CD4-positive, alpha-beta memory T cell (primary cell): Measurements from ENCODE around the gene ZMYND15. TPM values are rescaled to one million over a fixed set of nuclear protein-coding genes. Genes with fewer than 3 reads are reported as not detected.

Experiments used
- CTCF ChIA-PET: fragments of 350-600 bp; sonication (Branson Sonifier 250); formaldehyde crosslinking; loops from one replicate; lab custom pipeline; 2021; ENCODE audit warnings: inconsistent platforms; ENCODE audit not compliant: partially characterized antibody; lab: Charles Lee
- POLR2A ChIA-PET: fragments of 350-600 bp; sonication (Branson Sonifier 250); formaldehyde crosslinking; loops from one replicate; lab custom pipeline; 2021; ENCODE audit not compliant: partially characterized antibody; lab: Charles Lee
- DNase-seq, 5 donors: peaks; one replicate each; pipeline versions ENCODE4 v3.0.0 to v3.0.0-alpha.2; 2020 to 2022; ENCODE audit warnings: mixed read lengths in 1 of 5
- H3K27ac ChIP-seq: one replicate; pipeline ENCODE4 v1.7.0; 2013; ENCODE audit warnings: low read depth, low read length
- H3K27me3 ChIP-seq: 2 replicates; pipeline ENCODE4 v1.7.0; 2013; ENCODE audit warnings: mild to moderate bottlenecking, low read length, moderate library complexity; ENCODE audit not compliant: insufficient read depth
- H3K36me3 ChIP-seq: 2 replicates; pipeline ENCODE4 v1.7.0; 2013; ENCODE audit warnings: mild to moderate bottlenecking, low read length, moderate library complexity; ENCODE audit not compliant: insufficient read depth
- H3K4me1 ChIP-seq: 2 replicates; pipeline ENCODE4 v1.7.0; 2013; ENCODE audit warnings: mild to moderate bottlenecking, low read length, moderate library complexity; ENCODE audit not compliant: insufficient read depth
- H3K4me3 ChIP-seq, 2 donors: one replicate each; pipeline ENCODE4 v1.7.0; 2013; ENCODE audit warnings: low read length in 2 of 2, mild to moderate bottlenecking in 1 of 2
- H3K9me3 ChIP-seq, 2 donors: one replicate each; pipeline ENCODE4 v1.7.0; 2013; ENCODE audit warnings: low read length in 2 of 2, control low read depth in 1 of 2; ENCODE audit not compliant: control insufficient read depth in 1 of 2
- H3K27ac Mint-ChIP-seq, 7 donors: one replicate each; pipeline ENCODE4 v1.8.0; 2020 to 2021; ENCODE audit warnings: mixed read lengths in 7 of 7, mild to moderate bottlenecking in 6 of 7, inconsistent platforms in 3 of 7, moderate library complexity in 3 of 7
- H3K27me3 Mint-ChIP-seq, 2 donors: one replicate each; pipeline ENCODE4 v1.8.0; 2020 to 2021; ENCODE audit warnings: mixed read lengths in 2 of 2
- H3K36me3 Mint-ChIP-seq, 2 donors: one replicate each; pipeline ENCODE4 v1.8.0; 2020 to 2021; ENCODE audit warnings: mixed read lengths in 2 of 2, inconsistent platforms in 1 of 2, mild to moderate bottlenecking in 1 of 2
- H3K4me1 Mint-ChIP-seq, 4 donors: one replicate each; pipeline ENCODE4 v1.8.0; 2020 to 2021; ENCODE audit warnings: mixed read lengths in 4 of 4, mild to moderate bottlenecking in 1 of 4
- H3K4me3 Mint-ChIP-seq, 8 donors: one replicate each; pipeline ENCODE4 v1.8.0; 2020 to 2021; ENCODE audit warnings: mixed read lengths in 8 of 8, mild to moderate bottlenecking in 7 of 8, moderate library complexity in 6 of 8, inconsistent platforms in 3 of 8
- H3K9me3 Mint-ChIP-seq, 8 donors: one replicate each; pipeline ENCODE4 v1.8.0; 2020 to 2021; ENCODE audit warnings: mixed read lengths in 8 of 8, mild to moderate bottlenecking in 5 of 8, inconsistent platforms in 3 of 8, moderate library complexity in 1 of 8
- intact Hi-C: fragments of 100-400 bp; cut with micrococcal nuclease; formaldehyde crosslinking; loops from one replicate; pipeline ENCODE4 v1.15.1; 2023
- polyA plus RNA-seq, 2 donors: library from polyadenylated mRNA; unstranded; fragments of 300-500 nt; fragmentation: Illumina TruSeq; gene quantifications; one replicate each; pipeline ENCODE4 v1.2.3, GENCODE V29; 2021
- total RNA-seq, 2 experiments: library from RNA; stranded (reverse); gene quantifications; one replicate each; pipeline ENCODE4 v1.2.3, GENCODE V29; 2021

The ZMYND15 gene
- total and polyA plus RNA-seq, 4 experiments from 2014 or later, result 0.15 to 0.44 (median 0.41) TPM; not detected in 1

DNA sequence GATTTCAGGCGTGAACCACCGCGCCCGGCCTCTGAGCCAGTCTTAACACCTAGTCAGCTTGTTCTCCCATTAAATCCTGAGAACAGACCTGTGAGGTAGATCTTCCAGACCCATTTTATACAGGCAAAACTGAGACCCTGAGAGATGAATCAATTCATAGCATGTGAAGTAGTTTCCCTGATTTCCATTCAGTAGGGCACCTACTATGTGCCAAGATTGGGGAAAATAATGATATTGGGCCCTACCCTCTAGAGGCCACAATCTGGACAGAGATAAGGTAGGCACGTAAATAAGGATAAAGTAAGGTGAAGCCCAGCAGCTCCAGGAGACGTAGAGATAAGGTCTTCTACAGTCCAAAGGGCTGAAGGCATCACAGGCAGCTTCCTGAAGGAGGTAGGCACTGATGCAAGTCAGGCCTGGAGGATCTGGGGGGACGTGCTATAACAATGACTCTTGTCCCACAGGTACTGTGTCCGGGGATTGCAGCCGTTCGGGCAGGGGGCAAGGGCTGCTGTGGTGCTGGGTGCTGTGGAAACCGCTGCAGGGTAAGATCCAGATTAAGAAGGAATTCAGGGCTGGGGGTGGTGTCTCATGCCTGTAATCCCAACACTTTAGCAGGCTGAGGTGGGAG, 40.8 kb downstream of the ZMYND15 start:
- POLR2A ChIA-PET, result interaction anchor here (1.9 kb wide), 1 partner anchor 9 kb away, joined by 6 read pairs; no protein-coding TSS in a partner anchor
- CTCF ChIA-PET, result interaction anchor here (1.8 kb wide), 1 partner anchor 9 kb away, joined by 12 read pairs; the partner anchor contains the start of gene GLTPD2
- no peaks in the 10 kb centered on the region for H3K36me3 ChIP-seq
- intact Hi-C loops, result no loop called here
- no peaks in the 10 kb centered on the region for H3K9me3 ChIP-seq
- H3K27me3 ChIP-seq, result peaks cover 19% of the 10 kb centered on the region
- no peaks in the 10 kb centered on the region for H3K36me3 Mint-ChIP-seq
- peaks cover 2% of the 10 kb centered on the region for H3K4me1 ChIP-seq
- no peak overlapping the region for H3K4me3 ChIP-seq
- H3K4me3 Mint-ChIP-seq, result no peak overlapping the region
- H3K27ac ChIP-seq, result no peak overlapping the region
- peaks cover 1 to 7% (median 3%) of the 10 kb centered on the region in 4 donors for H3K4me1 Mint-ChIP-seq
- no peaks in the 10 kb centered on the region for H3K9me3 Mint-ChIP-seq
- peaks cover 31 to 32% of the 10 kb centered on the region in 2 donors for H3K27me3 Mint-ChIP-seq
- H3K27ac Mint-ChIP-seq, result no peak overlapping the region
- no peak for DNase-seq

DNA sequence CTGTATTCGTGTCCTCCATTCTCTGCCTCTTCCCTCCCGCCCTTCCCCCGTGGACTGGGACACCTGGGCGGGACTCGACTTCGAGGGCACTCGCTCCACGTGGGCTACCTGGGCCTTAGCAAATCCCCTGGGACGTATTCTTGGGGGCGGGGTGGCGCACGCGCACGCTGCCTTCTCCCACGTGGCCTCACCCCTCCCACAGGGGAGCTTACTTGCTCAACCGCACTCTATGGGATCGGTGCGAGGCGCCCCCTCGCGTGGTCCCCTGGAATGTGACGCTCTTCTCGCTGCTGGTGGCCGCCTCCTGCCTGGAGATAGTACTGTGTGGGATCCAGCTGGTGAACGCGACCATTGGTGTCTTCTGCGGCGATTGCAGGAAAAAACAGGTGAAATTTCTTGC, 43.0 kb downstream of the ZMYND15 start:
- Histone ChIP-seq H3K4me1 (peaks cover 15% of the 10 kb centered on the region), H3K27ac (no peak overlapping the region), H3K4me3 (no peak overlapping the region), H3K9me3 (no peaks in the 10 kb centered on the region), H3K27me3 (peaks cover 31% of the 10 kb centered on the region), H3K36me3 (no peaks in the 10 kb centered on the region)
- H3K27me3 Mint-ChIP-seq, result peaks cover 48 to 50% of the 10 kb centered on the region in 2 donors
- peak overlapping the region in 1 of 7 donors; percentile 13 for H3K27ac Mint-ChIP-seq
- H3K9me3 Mint-ChIP-seq, result no peaks in the 10 kb centered on the region
- intact Hi-C loops, result no loop called here
- no peaks in the 10 kb centered on the region for H3K36me3 Mint-ChIP-seq
- no peak for DNase-seq
- no peak overlapping the region for H3K4me3 Mint-ChIP-seq
- ChIA-PET POLR2A (no interaction called here), CTCF (interaction anchor here (1.1 kb wide), 1 partner anchor 73 kb away, joined by 3 read pairs; the partner anchor contains the start of gene ARRB2)
- H3K4me1 Mint-ChIP-seq, result peaks cover 3 to 23% (median 10%) of the 10 kb centered on the region in 4 donors

DNA sequence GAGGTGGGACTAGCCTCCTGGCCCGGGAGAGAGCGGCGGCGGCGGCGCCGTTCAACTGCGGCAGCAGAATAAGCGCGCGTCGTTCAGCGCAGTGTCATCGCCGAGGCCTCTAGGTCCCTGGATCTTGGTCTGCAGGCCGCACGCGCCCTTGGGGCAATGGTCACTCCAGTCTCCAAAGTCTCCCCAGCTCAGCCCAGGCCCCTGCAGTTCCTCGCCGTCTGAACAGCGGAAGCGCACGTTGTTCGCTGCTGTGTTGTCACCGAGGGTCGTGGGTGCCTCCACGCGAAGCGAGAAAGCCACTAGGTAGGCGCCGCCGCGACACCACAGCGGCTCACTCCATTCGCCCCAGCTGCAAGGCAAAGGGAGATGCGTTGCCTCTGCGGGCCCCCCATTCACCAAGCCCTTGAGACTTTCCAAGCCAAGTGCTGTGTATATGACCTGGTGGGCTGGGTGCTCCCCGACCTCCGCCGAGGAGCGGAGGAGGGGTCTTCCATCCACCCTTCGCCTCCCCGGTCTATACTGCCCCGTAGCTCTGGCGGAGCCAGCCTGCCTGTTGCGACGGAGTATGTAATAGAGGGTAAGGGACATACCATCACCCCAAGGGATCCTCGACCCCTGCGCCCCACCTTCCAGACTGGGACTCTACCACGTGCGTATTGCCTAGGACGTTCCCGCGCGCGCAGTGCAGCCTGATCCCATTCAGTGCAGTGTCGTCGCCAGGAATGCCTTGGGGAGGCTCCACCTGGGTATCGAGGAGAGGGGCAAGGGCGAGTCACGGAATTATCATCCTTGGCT, 45.9 kb downstream of the ZMYND15 start:
- POLR2A ChIA-PET, result interaction anchor here (0.6 to 2.8 kb wide), 5 partner anchors 11 to 76 kb away, joined by 3 to 9 read pairs (median 4); partner anchors contain the start of genes ARRB2, PLD2 and PSMB6
- Mint-ChIP-seq H3K36me3 (peaks cover 0 to 2% of the 10 kb centered on the region in 2 donors), H3K4me3 (peak overlapping the region in 7 of 8 donors; percentile 38 to 74 (median 67)), H3K4me1 (peaks cover 6 to 37% (median 13%) of the 10 kb centered on the region in 4 donors), H3K27me3 (peaks cover 41 to 46% of the 10 kb centered on the region in 2 donors), H3K27ac (no peak overlapping the region), H3K9me3 (no peaks in the 10 kb centered on the region)
- H3K4me1 ChIP-seq, result peaks cover 21% of the 10 kb centered on the region
- no peak overlapping the region for H3K27ac ChIP-seq
- intact Hi-C loops, result no loop called here
- no peaks in the 10 kb centered on the region for H3K36me3 ChIP-seq
- no peak for DNase-seq
- CTCF ChIA-PET, result interaction anchor here (0.7 to 1.4 kb wide), 2 partner anchors 96 to 103 kb away, joined by 3 to 4 read pairs; no protein-coding TSS in a partner anchor
- no peak overlapping the region for H3K4me3 ChIP-seq
- no peaks in the 10 kb centered on the region for H3K9me3 ChIP-seq
- H3K27me3 ChIP-seq, result peaks cover 31% of the 10 kb centered on the region

DNA sequence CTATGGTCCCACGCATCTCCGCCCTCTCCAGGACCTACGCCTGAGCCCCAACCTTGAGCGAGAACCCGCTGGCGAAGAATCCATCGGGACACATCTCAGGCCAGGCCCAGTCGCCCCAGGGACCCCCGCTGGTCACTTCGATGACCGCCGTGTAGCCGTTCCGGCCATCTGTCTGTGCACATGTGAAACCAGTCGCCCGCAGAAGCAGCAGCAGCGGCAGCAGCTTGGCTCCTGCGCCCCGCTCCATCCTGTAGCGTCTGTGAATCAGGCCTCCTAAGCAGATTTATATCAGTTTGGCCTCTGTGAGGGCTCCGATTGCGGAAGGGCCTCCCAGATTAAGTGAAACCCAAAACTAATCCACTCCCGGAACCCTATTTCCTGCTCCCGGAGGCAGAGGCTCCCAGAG, 46.5 kb downstream of the ZMYND15 start, which contains the start of gene VMO1:
VMO1 (minus strand) TSS at position 259 of the 406 bp plus-strand sequence; CDS start at position 247, 12 bp downstream.
- Histone ChIP-seq H3K4me3 (no peak within 1 kb of the TSS), H3K27me3 (peaks cover 31% of the 10 kb centered on the region), H3K9me3 (no peaks in the 10 kb centered on the region), H3K36me3 (no peaks in the 10 kb centered on the region), H3K4me1 (peaks cover 26% of the 10 kb centered on the region), H3K27ac (no peak within 1 kb of the TSS)
- CTCF ChIA-PET, result interaction anchor here (1.4 kb wide), 1 partner anchor 103 kb away, joined by 4 read pairs; no protein-coding TSS in a partner anchor
- DNase-seq, result no peak
- peaks cover 40 to 41% of the 10 kb centered on the region in 2 donors for H3K27me3 Mint-ChIP-seq
- peaks cover 0 to 2% of the 10 kb centered on the region in 2 donors for H3K36me3 Mint-ChIP-seq
- H3K4me1 Mint-ChIP-seq, result peaks cover 9 to 41% (median 17%) of the 10 kb centered on the region in 4 donors
- intact Hi-C loops, result no loop called here
- no peaks in the 10 kb centered on the region for H3K9me3 Mint-ChIP-seq
- POLR2A ChIA-PET, result interaction anchor here (0.6 to 2.8 kb wide), 4 partner anchors 10 to 76 kb away, joined by 4 to 9 read pairs (median 6); partner anchors contain the start of genes ARRB2 and PSMB6
- peak within 1 kb of the TSS; percentile 32 to 74 (median 64) for H3K4me3 Mint-ChIP-seq
- H3K27ac Mint-ChIP-seq, result peak within 1 kb of the TSS in 1 of 7 donors; percentile 13

DNA sequence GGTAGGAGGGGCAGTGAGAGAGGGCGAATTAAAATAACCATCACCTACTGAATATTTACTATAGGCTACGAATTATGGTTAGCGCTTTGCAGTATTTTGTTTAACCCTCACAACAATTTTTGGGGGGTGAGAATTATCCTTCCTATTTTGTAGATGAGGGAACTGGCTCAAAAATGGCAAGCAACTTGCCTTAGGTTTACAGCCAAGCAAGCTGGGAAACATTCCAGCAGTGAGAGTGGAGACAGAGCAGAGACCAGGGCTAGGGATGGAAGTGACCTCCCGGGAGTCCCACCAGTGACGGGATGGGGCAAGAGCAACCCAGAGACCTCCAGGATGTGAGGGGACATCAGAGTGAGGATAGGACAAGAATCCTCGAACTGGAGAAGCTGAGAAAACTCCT, 46.9 kb downstream of the ZMYND15 start:
- Histone ChIP-seq H3K9me3 (no peaks in the 10 kb centered on the region), H3K27ac (no peak overlapping the region), H3K27me3 (peaks cover 31% of the 10 kb centered on the region), H3K4me1 (peaks cover 26% of the 10 kb centered on the region), H3K36me3 (no peaks in the 10 kb centered on the region), H3K4me3 (no peak overlapping the region)
- intact Hi-C loops, result no loop called here
- no peak for DNase-seq
- Mint-ChIP-seq H3K9me3 (no peaks in the 10 kb centered on the region), H3K27me3 (peaks cover 40 to 41% of the 10 kb centered on the region in 2 donors), H3K4me3 (peak overlapping the region in 3 of 8 donors; percentile 24 to 45 (median 44)), H3K27ac (peak overlapping the region in 1 of 7 donors; percentile 4), H3K4me1 (peaks cover 10 to 41% (median 17%) of the 10 kb centered on the region in 4 donors), H3K36me3 (peaks cover 0 to 2% of the 10 kb centered on the region in 2 donors)
- POLR2A ChIA-PET, result interaction anchor here (1.6 to 2.8 kb wide), 3 partner anchors 10 to 77 kb away, joined by 4 to 9 read pairs (median 9); partner anchors contain the start of genes ARRB2 and PSMB6
- CTCF ChIA-PET, result interaction anchor here (0.7 to 1.4 kb wide), 2 partner anchors 53 to 102 kb away, joined by 3 to 4 read pairs; no protein-coding TSS in a partner anchor

DNA sequence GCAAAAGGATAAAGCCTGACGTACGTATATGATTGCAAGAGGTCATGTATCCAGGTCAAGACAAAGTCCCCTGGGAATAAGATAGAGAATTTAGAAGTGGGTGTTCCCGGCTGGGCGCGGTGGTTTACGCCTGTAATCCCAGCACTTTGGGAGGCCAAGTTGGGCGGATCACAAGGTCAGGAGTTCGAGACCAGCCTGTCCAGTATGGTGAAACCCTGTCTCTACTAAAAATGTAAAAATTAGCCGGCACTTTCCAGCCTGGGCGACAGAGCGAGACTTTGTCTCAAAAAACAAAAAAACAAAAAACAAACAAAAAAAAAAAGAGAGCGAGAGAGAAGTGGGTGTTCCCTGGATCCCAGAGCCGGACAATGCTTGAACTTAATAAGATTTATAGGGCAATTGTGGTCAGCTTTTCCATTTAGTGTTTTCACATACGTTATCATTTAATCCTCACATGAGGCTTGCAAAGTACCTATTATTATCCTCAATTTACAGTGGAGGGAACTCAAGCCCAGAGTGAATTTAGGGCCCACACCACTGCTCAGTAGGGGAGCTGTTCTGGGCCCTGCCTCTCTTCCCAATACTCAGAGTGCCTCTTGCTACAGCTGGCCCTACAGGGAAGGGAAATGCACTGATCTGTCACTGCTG, 48.6 kb downstream of the ZMYND15 start:
- Mint-ChIP-seq H3K27ac (peak overlapping the region in 3 of 7 donors; percentile 29 to 48 (median 47)), H3K9me3 (peaks cover 0 to 2% (median 0%) of the 10 kb centered on the region in 8 donors), H3K4me3 (peak overlapping the region in 7 of 8 donors; percentile 33 to 73 (median 61)), H3K36me3 (peaks cover 0 to 2% of the 10 kb centered on the region in 2 donors), H3K4me1 (peaks cover 10 to 41% (median 15%) of the 10 kb centered on the region in 4 donors), H3K27me3 (peaks cover 30 to 33% of the 10 kb centered on the region in 2 donors)
- CTCF ChIA-PET, result interaction anchor here (1.0 to 3.7 kb wide), 10 partner anchors 8 to 113 kb away, joined by 3 to 59 read pairs (median 18); partner anchors contain the start of genes ARRB2, C17orf107, CHRNE and MED11
- peaks cover 25% of the 10 kb centered on the region for H3K27me3 ChIP-seq
- H3K4me1 ChIP-seq, result peaks cover 26% of the 10 kb centered on the region
- H3K4me3 ChIP-seq, result no peak overlapping the region
- H3K27ac ChIP-seq, result no peak overlapping the region
- no peak for DNase-seq
- POLR2A ChIA-PET, result interaction anchor here (1.0 to 3.9 kb wide), 4 partner anchors 19 to 78 kb away, joined by 3 to 81 read pairs (median 33); partner anchors contain the start of genes ARRB2, MED11 and PLD2
- intact Hi-C loops, result no loop called here
- no peaks in the 10 kb centered on the region for H3K36me3 ChIP-seq
- H3K9me3 ChIP-seq, result no peaks in the 10 kb centered on the region
